PC-9 (cell line): ENCODE data around the gene TUBA4A.

Experiments used
- CTCF ChIP-seq: fragments of 200-600 bp; sonication (generic); conservative IDR thresholded peaks from 2 replicates; pipeline ENCODE4 v1.6.1; 2017; ENCODE audit warnings: mixed run types, antibody characterized with exemption, mild to moderate bottlenecking, moderate library complexity
- EZH2 ChIP-seq: fragments of 200-600 bp; sonication (generic); IDR thresholded peaks from 2 replicates; pipeline ENCODE4 v1.8.0; 2017; ENCODE audit warnings: antibody characterized with exemption, low read depth

GRCh38 chr2:219250049-219250781 is 3.5 kb downstream of the TUBA4A start:
- TF ChIP-seq EZH2 (no peak), CTCF (no peak)
